HT-29 (cell line): ENCODE results near the gene FAXDC2. TPM values are rescaled to one million over a fixed set of nuclear protein-coding genes. Genes with fewer than 3 reads are reported as not detected.

Experiments
- DNase-seq: peaks from one replicate; pipeline ENCODE4 v3.0.0-alpha.2; 2015; ENCODE audit warnings: low spot score
- total RNA-seq: library from RNA; depleted of rRNA; stranded (reverse); fragments of >200 nt; shearing (Covaris generic); gene quantifications from 2 replicates; pipeline ENCODE4 v1.2.3, GENCODE V29; 2014; rRNA removed

FAXDC2 gene, protein sequence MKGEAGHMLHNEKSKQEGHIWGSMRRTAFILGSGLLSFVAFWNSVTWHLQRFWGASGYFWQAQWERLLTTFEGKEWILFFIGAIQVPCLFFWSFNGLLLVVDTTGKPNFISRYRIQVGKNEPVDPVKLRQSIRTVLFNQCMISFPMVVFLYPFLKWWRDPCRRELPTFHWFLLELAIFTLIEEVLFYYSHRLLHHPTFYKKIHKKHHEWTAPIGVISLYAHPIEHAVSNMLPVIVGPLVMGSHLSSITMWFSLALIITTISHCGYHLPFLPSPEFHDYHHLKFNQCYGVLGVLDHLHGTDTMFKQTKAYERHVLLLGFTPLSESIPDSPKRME
- total RNA-seq = 3.5 and 3.6 TPM in 2 replicates

DNA sequence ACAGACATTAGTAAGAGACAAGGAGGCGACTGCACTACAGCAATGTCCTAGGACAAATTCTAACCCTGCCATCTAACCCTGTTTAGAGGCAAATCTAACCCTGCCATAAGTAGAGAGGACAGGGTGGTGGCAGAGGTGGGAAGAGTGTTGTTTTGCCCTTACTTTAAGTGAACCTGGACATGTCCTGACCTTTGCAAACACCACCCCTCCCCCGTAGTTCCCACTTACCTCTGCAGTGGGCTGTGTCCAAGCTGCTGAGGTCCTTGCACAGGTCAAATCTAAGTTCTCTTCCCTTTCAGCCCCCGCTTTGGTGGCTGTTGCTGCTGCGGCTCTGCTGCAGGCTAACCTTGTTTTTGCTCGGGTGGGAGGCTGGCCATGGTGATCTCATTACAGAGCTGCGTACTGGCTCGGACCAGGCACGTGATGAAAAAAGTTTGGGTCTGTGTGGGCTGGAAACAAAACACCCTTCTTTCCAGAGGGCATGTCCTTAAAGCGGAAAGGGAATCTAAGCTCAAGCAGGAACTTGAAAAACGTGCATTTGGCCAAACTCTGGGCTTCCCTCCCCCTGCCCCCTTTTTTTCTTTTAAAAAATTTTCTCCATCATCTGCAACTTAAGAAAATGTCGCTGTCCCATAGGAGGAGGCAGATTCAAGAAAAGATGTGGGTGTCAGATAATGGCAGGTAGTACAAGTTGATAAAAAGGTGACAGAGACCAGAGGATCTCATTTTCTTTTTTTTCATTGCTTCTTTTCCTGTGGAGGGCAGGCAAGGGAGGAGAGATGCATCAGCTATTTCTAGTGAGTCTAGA, at the start of gene FAXDC2:
Gene FAXDC2 (minus strand): TSS at position 349 of the 808 bp plus-strand sequence. CDS start 12,425 bp downstream, outside the sequence.
- no peak for DNase-seq

DNA sequence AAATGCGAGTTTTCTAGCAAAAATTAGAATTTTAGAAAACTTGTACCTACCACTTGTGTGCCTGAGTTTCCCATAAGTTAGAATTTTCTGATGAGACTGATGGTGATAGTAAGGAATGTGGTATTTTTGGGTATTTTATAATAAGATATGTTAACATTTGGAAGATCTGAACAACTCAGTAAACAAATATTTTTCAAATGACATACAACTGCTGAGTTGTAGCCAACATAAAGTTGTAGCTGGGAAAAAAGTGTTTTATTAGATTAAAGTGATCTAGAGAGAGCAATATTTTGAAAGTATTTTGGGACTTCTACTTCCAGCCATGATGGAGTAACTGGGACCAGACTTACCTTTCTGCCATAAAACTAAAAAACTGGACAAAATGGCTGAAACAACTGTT, 49.7 kb upstream of the FAXDC2 start:
- no peak for DNase-seq

DNA sequence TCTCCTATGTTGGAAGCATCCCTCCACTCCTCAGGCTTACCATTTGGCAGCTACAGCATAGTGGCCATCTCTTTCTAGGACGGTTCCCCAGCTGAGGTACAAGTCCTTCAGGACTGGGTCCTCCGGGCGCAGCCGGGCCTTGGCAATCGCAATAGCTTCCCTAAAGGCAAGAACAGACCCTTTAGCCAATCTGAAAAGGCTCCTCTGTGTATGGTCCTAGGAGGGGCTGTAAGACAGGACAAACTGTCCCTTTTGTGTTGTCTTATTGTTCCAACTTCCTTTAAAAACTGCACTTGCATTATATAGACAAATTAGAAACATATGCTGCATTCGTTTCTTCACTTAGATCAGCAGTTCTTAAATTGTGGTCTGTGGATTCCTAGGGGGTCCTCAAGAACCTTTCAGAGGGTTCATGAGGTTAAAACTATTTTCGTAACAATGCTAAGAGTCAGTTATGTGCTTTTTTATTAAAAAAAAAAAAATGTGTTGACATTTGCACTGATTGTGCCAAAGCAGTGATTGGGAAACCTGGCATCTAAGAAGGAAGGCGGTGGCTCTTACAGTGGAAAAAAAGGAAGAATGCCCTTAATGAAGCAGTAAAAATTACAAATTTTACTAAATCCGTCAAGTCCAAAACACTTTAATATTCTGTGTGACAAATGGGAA, 48.9 kb upstream of the FAXDC2 start:
- no peak for DNase-seq

DNA sequence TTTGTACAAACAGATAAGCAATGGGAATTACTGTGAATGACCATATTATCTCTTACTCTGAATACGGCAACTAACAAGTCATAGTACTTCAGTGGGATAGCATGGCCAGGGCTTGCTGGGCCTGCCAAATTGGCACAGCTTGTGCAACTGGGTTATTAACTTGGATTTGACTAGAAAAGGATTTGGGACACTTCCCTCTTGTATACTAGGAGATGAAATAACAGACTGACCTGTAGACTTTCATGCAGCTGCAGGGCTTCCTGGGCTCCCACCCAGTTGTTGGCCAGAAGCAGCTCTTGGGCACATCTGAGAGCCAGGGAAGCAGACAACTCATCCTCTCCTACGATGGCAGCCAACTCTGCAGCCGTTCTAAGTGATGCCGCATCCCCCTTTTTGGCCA, 47.8 kb upstream of the FAXDC2 start:
- DNase-seq = no peak

DNA sequence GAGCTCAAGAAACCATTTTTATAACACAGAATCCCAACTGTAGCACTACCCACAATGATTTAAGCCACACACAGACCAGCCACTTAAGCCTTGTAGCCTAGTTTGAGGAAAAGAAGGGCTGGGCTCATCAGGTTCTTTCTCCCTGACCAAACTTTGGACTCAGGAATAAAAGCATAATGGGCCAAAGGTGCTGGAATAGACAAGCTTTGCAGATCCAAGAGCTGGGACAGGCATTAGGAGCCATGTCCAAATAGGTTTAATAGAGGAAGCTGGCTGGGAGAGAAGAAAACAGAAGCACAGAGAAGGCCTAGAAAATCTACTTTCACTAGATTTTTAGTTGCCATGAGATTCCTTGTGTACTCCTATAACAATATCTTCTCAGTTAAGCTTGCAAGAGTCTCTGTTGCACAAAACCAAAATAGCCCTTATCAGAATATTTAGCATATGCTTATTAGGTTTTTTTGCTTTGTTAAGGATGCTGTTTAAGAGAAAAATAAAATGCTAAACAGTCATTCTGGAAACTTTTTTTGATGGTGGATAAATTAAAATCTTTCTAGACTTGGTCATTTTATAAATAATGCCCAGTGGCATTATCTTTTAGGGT, 46.3 kb upstream of the FAXDC2 start:
- no peak for DNase-seq

DNA sequence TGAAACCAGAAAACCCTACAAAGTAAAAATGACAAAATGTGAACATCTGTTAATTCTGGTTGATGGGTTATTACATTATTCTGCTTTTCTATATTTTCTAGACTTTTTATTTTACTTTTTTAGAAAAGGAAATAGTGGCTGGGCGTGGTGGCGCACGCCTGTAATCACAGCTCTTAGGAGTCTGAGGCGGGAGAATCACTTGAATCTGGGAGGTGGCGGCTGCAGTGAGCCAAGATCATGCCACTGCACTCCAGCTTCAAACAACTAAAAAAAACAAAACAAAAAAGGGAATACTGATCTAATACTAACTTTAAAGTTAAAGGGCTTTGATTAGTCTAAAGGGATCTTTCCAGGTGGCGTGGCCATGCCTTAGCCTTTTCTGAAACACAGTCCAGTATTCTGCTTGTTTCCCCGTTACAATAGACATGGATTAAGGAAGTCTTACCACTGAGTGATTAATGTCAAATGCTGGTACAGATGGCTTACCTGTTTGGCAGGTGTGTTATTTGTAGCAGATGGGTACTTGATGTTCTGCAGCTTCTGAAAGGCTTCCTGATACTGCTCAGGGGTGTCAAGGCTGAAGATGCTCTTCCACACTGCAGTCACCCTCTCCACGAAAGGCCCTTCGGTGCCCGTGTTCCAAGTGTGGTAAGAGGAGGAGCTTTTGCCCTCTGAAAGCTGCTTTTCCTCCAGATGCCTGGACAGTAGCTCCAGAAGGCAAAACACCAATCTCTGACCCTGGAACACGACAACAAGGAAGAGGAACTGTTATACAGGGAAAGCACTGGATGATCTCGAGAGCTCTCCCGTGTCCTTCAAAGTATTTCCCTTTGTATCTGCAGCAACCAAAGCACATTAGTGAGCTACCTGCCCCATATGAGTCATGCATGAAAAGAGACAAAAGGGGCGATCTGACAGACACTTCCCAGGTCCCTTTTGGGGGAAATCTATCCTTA, 45.5 kb upstream of the FAXDC2 start:
- no peak for DNase-seq

DNA sequence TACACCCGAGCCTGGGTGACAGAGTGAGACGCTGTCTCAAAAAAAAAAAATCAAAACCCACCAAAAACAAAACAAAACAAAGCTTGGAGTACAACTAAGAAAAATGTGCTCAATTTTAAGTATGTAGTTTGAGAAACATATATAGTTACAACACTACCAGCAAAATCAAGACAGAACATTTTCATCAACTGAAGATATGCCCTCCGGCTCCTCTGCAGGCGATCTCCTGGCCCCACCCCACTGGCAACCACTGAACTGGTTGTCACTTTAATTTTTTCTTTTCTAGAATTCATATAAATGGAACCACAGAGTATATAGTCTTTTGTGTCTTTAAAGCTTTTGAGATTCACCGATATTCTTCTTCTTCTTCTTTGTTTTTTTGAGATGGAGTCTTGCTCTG, 43.0 kb upstream of the FAXDC2 start:
- DNase-seq = no peak

DNA sequence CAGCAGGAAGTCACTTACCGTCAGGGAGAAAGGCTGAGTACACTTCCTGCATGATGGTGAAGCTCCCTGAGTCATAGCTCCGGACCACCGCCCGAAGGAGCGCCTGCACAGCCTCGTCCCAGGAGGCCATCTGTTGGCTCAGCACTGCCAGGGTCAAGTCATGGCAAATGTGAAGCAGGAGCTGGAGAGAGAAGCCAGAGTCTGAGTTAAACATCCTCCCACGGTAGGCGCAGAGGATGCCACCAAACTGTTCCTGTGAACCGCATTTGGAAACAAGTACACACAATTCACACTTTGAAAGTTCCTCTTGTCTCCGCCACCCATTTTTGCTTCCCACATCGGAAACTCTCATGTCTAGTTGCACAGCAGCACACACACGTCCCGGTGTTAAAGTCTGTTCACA, 42.0 kb upstream of the FAXDC2 start:
- no peak for DNase-seq

DNA sequence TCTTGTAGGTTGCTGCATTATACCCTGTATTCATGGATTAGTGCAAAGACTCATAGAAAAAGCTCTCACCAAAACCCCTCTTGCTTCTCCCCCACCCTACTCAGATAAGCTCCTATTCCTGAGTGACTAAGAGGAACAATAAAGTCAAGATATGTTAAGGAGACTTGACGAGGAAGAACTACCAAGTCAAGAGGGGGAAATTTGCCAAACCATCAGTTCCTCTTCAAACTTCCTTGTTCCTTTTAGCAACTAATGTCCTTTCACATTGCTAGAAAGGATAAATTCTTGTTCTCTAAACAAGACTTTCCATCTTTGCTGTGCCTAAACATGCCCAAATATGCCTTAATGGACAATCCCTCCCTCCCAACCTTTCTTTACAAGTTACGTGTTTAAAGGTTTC, 35.0 kb upstream of the FAXDC2 start:
- DNase-seq = no peak

DNA sequence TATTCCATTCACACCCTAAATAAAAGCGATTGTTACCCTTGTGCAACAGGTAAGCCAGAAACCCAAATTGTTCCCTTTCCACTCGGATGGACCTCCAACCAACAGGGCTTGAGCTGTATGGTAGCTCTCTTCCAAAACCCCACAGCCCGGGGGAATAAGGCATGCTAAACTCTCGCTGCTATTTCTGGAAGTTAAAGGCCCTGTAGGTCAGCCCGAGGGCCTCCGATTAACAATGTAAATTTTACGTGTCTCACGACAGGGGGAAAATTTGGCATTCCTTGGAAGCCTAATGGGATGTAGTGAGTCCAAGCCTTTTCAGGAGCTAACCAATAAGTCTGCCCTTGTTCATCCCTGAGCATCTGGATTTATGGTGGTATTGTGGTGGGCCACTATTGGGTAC, 34.0 kb upstream of the FAXDC2 start:
- no peak for DNase-seq

DNA sequence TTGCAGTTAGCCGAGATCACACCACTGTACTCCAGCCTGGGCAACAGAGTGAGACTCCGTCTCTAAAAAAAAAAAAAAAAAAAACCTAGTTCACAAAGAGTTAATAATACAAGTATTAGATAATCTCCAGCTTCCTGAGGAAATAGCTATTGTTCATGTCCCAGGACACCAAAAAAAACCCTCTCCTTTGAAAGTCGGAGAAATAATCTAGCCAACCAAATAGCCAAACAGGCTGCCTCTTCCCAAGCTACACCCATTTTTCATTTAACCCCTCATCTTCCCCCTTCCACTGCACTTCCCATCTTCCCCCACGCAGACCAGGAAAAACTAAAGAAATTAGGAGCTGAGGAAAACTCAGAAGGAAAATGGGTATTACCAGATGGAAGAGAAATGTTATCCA, 31.6 kb upstream of the FAXDC2 start:
- no peak for DNase-seq

DNA sequence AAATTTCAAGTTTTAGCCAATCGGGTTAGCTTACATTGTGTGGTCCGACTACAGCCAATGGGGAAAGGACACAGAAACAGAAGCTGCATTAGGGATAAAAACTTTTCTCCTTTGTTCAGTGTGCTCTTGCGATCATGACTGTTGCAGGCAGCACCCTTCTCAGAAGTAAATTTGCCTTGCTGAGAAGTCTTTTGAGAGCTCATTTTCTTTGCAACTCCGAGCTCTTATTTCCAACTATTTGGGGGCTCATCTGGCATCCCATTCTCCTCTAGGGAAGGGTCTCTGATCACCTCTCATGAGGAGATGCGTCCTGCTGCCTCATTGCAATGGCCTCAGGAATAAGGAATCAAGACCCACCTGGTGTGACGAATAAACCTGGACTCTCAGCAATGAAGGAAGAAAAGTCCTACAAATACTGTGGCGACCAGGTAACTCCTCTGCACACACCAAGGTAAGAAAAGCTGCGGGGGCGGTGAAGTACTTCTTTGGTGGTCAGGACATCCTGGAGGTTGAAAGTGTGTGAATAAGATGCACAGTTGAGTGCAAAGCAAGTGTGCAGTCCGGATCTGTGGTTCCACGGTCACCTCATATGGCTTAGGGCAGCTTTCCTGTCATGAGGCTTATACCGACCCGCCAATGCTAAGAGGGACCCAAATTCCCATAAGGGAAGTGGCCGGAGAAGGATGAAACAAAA, 28.4 kb upstream of the FAXDC2 start:
- no peak for DNase-seq

DNA sequence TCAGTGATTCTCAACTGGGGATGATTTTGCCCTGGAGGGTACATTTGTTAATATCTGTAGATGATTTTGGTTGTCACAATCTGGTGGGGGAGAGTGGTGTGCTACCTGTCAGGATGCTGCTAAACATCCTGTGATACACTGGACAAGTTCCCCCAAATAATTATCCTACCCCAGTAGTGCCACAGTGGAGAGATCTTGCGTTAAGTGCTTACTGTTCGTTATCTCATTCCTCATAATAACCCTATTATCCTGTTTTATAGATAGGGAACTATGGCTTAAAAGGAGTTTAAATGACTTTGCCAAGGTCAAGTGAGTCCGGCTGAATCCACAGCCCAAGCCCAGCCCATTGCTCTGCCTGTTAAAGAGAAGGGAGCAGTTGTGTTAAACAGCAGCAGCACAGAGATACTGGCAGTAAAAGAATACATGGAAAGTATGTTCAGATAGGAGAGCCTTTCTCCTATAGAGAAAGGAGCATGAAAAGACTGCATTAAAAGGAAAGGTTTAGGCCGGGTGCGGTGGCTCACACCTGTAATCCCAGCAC, 23.5 kb upstream of the FAXDC2 start:
- no peak for DNase-seq

DNA sequence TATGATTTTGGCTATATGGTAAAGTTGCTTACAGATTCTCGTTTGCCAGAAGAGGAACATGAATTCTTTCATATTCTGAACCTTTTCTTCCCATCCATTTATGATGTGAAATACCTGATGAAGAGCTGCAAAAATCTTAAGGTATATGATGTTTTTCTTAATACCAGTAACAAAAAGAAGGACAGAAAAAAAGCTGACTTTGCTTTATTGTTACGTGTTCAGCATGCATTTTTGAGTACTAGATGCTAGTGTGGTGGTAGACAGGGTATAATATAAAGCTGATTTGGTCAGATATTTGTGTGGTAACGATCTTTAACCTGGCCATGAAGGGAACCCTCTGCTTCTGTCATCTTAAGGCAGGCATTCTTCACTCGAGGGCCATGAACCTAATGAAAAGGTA, 21.3 kb upstream of the FAXDC2 start:
- DNase-seq = no peak

DNA sequence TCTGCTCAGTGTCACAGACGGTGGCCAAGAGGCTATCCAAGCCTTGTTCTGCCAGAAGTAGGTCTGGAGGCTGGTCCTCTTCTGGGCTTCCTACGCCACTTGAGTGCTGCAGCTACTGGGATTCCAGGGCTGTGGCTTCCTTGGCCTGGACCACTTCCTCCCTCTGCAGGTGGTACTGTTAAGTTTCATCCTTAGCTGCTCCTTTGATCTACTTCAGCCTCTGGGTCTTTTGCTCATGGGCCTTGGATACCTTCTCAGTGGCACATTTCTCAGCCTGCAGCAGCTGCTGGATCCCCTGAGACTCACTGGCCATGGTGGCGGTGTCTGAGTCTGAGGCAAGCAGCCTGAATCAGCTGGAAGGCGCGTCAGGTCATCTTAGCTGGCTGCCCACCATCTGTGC, 18.3 kb upstream of the FAXDC2 start:
- DNase-seq = peak; percentile 50

DNA sequence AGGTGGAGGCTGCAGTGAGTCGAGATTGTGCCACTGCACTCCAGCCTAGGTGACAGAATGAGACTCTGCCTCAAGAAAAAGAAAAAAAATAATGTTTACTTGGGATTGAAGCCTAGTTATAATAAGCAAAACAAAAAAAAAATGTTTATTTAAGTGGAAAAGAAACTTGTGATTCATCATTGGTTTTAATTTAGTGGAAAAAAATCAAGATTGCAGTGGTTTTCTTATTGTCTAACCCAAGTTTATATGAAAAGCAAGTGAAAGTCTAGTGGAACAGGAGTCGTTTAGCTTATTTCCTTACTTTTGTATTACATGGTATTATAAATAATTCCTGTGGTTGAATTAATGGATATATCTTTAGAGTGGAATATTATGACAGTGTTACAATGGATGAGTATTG, 16.4 kb upstream of the FAXDC2 start:
- no peak for DNase-seq

DNA sequence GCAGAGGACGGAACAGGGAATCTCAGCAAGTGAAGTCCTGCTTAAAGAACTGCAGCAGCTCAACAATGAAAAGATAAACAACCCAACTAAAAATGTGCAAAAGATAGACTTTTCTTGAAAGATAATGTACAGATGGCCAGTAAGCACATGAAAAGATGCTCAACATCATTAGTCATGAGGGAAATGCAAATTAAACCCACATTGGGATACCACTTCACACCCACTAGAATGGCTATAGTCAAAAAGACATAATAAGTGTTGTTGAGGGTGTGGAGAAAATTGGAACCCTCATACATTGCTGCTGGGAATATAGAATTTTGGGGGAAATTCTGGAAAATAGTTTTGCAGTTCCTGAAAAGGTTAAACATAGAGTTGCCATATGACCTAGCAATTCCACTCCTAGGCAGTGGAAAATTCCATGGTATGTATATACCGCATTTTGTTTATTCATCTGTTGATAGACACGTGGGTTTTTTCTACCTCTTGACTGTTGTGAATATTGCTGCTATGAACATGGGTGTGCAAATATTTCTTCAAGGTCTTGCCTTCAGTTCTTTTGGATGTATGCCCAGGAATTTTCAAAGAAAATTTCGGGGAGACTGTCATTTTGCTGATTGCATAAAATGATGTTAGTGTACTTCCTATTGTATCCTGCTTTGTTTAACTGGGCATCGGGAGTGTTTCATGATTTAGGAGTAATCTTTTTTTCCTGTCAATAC, 15.2 kb upstream of the FAXDC2 start:
- no peak for DNase-seq

DNA sequence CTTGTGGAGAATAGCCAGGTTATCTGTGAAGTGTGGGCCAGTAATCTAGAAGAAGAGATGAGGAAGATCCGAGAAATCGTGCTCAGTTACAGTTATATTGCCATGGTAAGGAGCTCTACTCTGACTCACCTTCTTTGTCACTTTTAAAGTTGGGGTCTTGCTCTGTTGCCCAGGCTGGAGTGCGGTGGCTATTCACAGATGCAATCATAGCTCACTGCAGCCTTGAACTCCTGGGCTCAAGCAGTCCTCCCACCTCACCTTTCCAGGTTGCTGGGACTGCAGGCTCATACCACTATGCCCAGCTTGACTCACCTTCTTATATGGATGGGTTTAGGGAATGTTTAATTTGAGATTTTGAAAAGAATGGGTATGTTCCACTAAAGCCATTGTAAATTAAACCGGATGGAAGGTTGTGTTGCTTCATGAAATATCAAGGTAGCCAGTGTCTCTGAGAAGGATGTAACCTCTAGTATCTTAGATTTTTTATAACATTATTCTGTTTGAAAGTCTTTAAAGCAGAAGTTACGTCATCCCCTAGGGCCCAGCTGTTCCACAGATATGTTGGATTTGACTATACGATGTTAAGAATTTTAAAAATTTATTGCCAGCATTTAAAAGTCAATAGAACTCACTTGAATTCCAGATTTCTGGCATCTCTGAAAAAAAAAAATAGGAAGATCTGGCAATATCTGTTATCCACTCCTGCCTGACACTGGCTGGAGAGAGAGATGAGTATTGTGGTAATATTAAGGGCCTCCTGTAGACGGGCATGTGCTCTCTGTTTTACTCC, 13.1 kb upstream of the FAXDC2 start:
- DNase-seq = no peak

DNA sequence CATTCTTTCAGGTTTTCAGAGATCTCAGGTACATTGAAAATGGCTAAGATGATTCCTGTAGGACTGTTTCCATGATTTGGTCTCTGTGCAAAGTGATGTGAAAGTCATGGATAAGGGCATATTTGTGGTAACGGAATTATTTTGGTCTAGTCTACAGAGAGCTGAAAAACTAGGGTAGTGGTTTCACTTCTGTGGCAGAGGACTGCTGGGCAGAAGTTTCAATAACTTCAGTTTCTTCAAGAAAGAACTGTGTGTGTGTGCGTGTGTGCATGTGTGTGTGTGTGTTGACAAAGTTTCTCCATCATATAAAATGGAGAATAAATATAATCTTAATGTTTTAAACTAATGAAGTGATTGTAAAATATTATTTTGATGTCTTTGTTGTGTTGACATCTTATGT, 12.4 kb upstream of the FAXDC2 start:
- DNase-seq = no peak
